ENCODE measurements around the gene SEMA3C. TPM values are rescaled to one million over a fixed set of nuclear protein-coding genes. Genes with fewer than 3 reads are reported as not detected.

The SEMA3C gene
- total RNA-seq, 2 donors from 2014 or later: 89.2 to 184 TPM

- TF ChIP-seq CTCF (IDR thresholded peaks at IDR 0.05): no peak
- Histone ChIP-seq H3K4me3 (no peak overlapping the region), H3K4me1 (ENCODE audit: control insufficient read depth in 1 of 2, low read depth in 2 of 2) (peaks cover 0 to 5% of the 10 kb centered on the region in 2 donors), H3K27me3 (replicated peaks; ENCODE audit: insufficient read depth) (no peaks in the 10 kb centered on the region), H3K9me3 (no peaks in the 10 kb centered on the region), H3K36me3 (no peaks in the 10 kb centered on the region), H3K27ac (no peak overlapping the region)
- no peak for DNase-seq (ENCODE audit: low spot score)
- ATAC-seq (ENCODE audit: insufficient number of reproducible peaks, low FRiP score, low read depth): no peak
These were observed 71.0 kb downstream of the SEMA3C start for GRCh38 chr7:80847895-80848294.

GRCh38 chr7:80847027-80847426 lies 71.8 kb downstream of the SEMA3C start:
- H3K9me3 ChIP-seq: no peaks in the 10 kb centered on the region
- H3K27me3 ChIP-seq (replicated peaks; ENCODE audit: insufficient read depth): no peaks in the 10 kb centered on the region
- ATAC-seq (ENCODE audit: insufficient number of reproducible peaks, low FRiP score, low read depth) (no peak), DNase-seq (ENCODE audit: low spot score) (no peak)
- no peak overlapping the region for H3K4me3 ChIP-seq
- H3K36me3 ChIP-seq: no peaks in the 10 kb centered on the region
- peaks cover 0 to 10% of the 10 kb centered on the region in 2 donors for H3K4me1 ChIP-seq (ENCODE audit: control insufficient read depth in 1 of 2, low read depth in 2 of 2)
- TF ChIP-seq CTCF (IDR thresholded peaks at IDR 0.05): no peak
- H3K27ac ChIP-seq: no peak overlapping the region

- H3K27me3 ChIP-seq (replicated peaks; ENCODE audit: insufficient read depth): no peaks in the 10 kb centered on the region
- no peaks in the 10 kb centered on the region for H3K9me3 ChIP-seq
- no peak for ATAC-seq (ENCODE audit: insufficient number of reproducible peaks, low FRiP score, low read depth)
- H3K4me3 ChIP-seq: no peak overlapping the region
- no peak overlapping the region for H3K27ac ChIP-seq
- TF ChIP-seq CTCF (IDR thresholded peaks at IDR 0.05): no peak
- no peaks in the 10 kb centered on the region for H3K36me3 ChIP-seq
- no peak for DNase-seq (ENCODE audit: low spot score)
- H3K4me1 ChIP-seq (ENCODE audit: control insufficient read depth in 1 of 2, low read depth in 2 of 2): peaks cover 0 to 10% of the 10 kb centered on the region in 2 donors
These were observed 73.9 kb downstream of the SEMA3C start for GRCh38 chr7:80844916-80845315.

- Histone ChIP-seq H3K27me3 (replicated peaks; ENCODE audit: insufficient read depth) (no peaks in the 10 kb centered on the region), H3K4me1 (ENCODE audit: control insufficient read depth in 1 of 2, low read depth in 2 of 2) (peaks cover 0 to 10% of the 10 kb centered on the region in 2 donors), H3K9me3 (no peaks in the 10 kb centered on the region), H3K4me3 (no peak overlapping the region), H3K36me3 (no peaks in the 10 kb centered on the region), H3K27ac (no peak overlapping the region)
- no peak for TF ChIP-seq CTCF (IDR thresholded peaks at IDR 0.05)
- no peak for ATAC-seq (ENCODE audit: insufficient number of reproducible peaks, low FRiP score, low read depth)
- DNase-seq (ENCODE audit: low spot score): no peak
These were observed 75.7 kb downstream of the SEMA3C start for GRCh38 chr7:80843018-80843677.

- H3K4me1 ChIP-seq (ENCODE audit: control insufficient read depth in 1 of 2, low read depth in 2 of 2): peaks cover 0 to 10% of the 10 kb centered on the region in 2 donors
These were observed 76.6 kb downstream of the SEMA3C start for GRCh38 chr7:80842022-80842790.

More at GRCh38 chr7:80842022-80842790, 76.6 kb downstream of the SEMA3C start:
- no peak for ATAC-seq (ENCODE audit: insufficient number of reproducible peaks, low FRiP score, low read depth)
- Histone ChIP-seq H3K4me3 (no peak overlapping the region), H3K36me3 (no peaks in the 10 kb centered on the region), H3K27me3 (replicated peaks; ENCODE audit: insufficient read depth) (no peaks in the 10 kb centered on the region), H3K27ac (no peak overlapping the region), H3K9me3 (no peaks in the 10 kb centered on the region)
- TF ChIP-seq CTCF (IDR thresholded peaks at IDR 0.05): no peak
- no peak for DNase-seq (ENCODE audit: low spot score)

Data from thoracic aorta (tissue), 2 donors.